GM18526 (cell line): ENCODE results near the gene FGF4.

Source experiments
- POLR2A ChIP-seq: IDR thresholded peaks from 3 replicates; pipeline ENCODE4 v1.6.1; 2011; ENCODE audit not compliant: insufficient read length; ENCODE audit errors: extremely low read depth

FGF4 gene

GRCh38 chr11:69775163-69775755 is at the start of gene FGF4:
Gene FGF4 (minus strand): TSS chr11:69775341. CDS start chr11:69775084, 257 bp downstream.
- TF ChIP-seq POLR2A = no peak

- no peak for TF ChIP-seq POLR2A
Observed at GRCh38 chr11:69823641-69824265, 48.6 kb upstream of the FGF4 start.

GRCh38 chr11:69822676-69823494 is 47.7 kb upstream of the FGF4 start:
- TF ChIP-seq POLR2A = no peak

GRCh38 chr11:69821511-69822040 is 46.4 kb upstream of the FGF4 start:
- TF ChIP-seq POLR2A = no peak

GRCh38 chr11:69820441-69820840 is 45.3 kb upstream of the FGF4 start:
- TF ChIP-seq POLR2A = no peak

GRCh38 chr11:69819541-69820070 is 44.5 kb upstream of the FGF4 start:
- no peak for TF ChIP-seq POLR2A

GRCh38 chr11:69818603-69819441 is 43.7 kb upstream of the FGF4 start, which contains the start of gene FGF3:
Gene FGF3 (minus strand): TSS chr11:69819416. CDS start chr11:69818933, 483 bp downstream.
- no peak for TF ChIP-seq POLR2A

- TF ChIP-seq POLR2A = no peak
Observed at GRCh38 chr11:69818231-69818602, 43.1 kb upstream of the FGF4 start.

- no peak for TF ChIP-seq POLR2A
Observed at GRCh38 chr11:69817265-69818230, 42.4 kb upstream of the FGF4 start.

GRCh38 chr11:69816671-69817070 is 41.5 kb upstream of the FGF4 start:
- no peak for TF ChIP-seq POLR2A

GRCh38 chr11:69815973-69816372 is 40.8 kb upstream of the FGF4 start:
- no peak for TF ChIP-seq POLR2A

- no peak for TF ChIP-seq POLR2A
Observed at GRCh38 chr11:69814902-69815301, 39.8 kb upstream of the FGF4 start.

- no peak for TF ChIP-seq POLR2A
Observed at GRCh38 chr11:69814411-69814810, 39.3 kb upstream of the FGF4 start.

GRCh38 chr11:69813839-69814238 is 38.7 kb upstream of the FGF4 start:
- no peak for TF ChIP-seq POLR2A

GRCh38 chr11:69812946-69813345 is 37.8 kb upstream of the FGF4 start:
- TF ChIP-seq POLR2A = no peak
